HepG2 (cell line): ENCODE data around the gene TCF12. TPM values are rescaled to one million over a fixed set of nuclear protein-coding genes. Genes with fewer than 3 reads are reported as not detected.

Experiments
- DMTF1 ChIP-seq: sonication (generic); formaldehyde crosslinking; IDR thresholded peaks from 2 replicates; pipeline ENCODE4 v1.4.0; 2020; ENCODE audit warnings: mild to moderate bottlenecking, missing genetic modification reagents
- LCORL ChIP-seq, 2 experiments: fragments of 450-650 bp in 1 of 2; sonication (generic) in 1 of 2; formaldehyde crosslinking in 1 of 2; IDR thresholded peaks; 2 replicates each; pipeline versions ENCODE4 v1.5.0 to v1.6.1; 2017 to 2020; ENCODE audit warnings: antibody characterized with exemption in 1 of 2, missing genetic modification reagents in 1 of 2
- ZNF768 ChIP-seq: sonication (generic); formaldehyde crosslinking; IDR thresholded peaks from 2 replicates; pipeline ENCODE4 v1.4.0; 2020; ENCODE audit warnings: missing genetic modification reagents
- polyA plus RNA-seq, 8 experiments: library from polyadenylated mRNA; depleted of rRNA in 3 of 8; stranded (reverse) in 7 of 8; unstranded in 1 of 8; fragments of >200 nt; fragmentation: Illumina TruSeq in 4 of 8; extraction: Trizol in 4 of 8; gene quantifications; 2 replicates each; pipeline versions ENCODE4 v1.2.1 to v1.2.3, GENCODE V29; 2011 to 2016; ENCODE audit warnings: low read depth in 4 of 8, missing spikeins in 1 of 8, mixed read lengths in 1 of 8; ENCODE audit not compliant: insufficient read depth in 1 of 8
- total RNA-seq, 5 experiments: library from RNA; depleted of rRNA; stranded (reverse); fragments of >200 nt; fragmentation: Illumina TruSeq; extraction: Trizol; gene quantifications; 2 replicates each; pipeline ENCODE4 v1.2.3, GENCODE V29; 2016; ENCODE audit warnings: low read depth in 1 of 5
- TF ChIP-seq, protein P1 (sequence below): sonication (generic); formaldehyde crosslinking; IDR thresholded peaks from 2 replicates; pipeline ENCODE4 v1.4.0; 2020; ENCODE audit warnings: missing genetic modification reagents
- TF ChIP-seq, protein P2 (sequence below): sonication (generic); formaldehyde crosslinking; IDR thresholded peaks from 2 replicates; pipeline ENCODE4 v1.5.1; 2020; ENCODE audit warnings: mild to moderate bottlenecking, missing genetic modification reagents, borderline replicate concordance

TCF12 gene
- total and polyA plus RNA-seq, 2 of the 13 experiments (the other 11 are each of a cell fraction or from before 2014, with no cell fraction given) = 48.6 to 51.1 TPM

- no peak for TF ChIP-seq DMTF1 (CRISPR knock-in tag)
- TF ChIP-seq ZNF768 (CRISPR knock-in tag) = no peak
- TF ChIP-seq LCORL (IDR thresholded peaks at IDR 0.05) = no peak
- TF ChIP-seq LCORL (CRISPR knock-in tag; IDR thresholded peaks at IDR 0.05) = no peak
- TF ChIP-seq, protein P1, sequence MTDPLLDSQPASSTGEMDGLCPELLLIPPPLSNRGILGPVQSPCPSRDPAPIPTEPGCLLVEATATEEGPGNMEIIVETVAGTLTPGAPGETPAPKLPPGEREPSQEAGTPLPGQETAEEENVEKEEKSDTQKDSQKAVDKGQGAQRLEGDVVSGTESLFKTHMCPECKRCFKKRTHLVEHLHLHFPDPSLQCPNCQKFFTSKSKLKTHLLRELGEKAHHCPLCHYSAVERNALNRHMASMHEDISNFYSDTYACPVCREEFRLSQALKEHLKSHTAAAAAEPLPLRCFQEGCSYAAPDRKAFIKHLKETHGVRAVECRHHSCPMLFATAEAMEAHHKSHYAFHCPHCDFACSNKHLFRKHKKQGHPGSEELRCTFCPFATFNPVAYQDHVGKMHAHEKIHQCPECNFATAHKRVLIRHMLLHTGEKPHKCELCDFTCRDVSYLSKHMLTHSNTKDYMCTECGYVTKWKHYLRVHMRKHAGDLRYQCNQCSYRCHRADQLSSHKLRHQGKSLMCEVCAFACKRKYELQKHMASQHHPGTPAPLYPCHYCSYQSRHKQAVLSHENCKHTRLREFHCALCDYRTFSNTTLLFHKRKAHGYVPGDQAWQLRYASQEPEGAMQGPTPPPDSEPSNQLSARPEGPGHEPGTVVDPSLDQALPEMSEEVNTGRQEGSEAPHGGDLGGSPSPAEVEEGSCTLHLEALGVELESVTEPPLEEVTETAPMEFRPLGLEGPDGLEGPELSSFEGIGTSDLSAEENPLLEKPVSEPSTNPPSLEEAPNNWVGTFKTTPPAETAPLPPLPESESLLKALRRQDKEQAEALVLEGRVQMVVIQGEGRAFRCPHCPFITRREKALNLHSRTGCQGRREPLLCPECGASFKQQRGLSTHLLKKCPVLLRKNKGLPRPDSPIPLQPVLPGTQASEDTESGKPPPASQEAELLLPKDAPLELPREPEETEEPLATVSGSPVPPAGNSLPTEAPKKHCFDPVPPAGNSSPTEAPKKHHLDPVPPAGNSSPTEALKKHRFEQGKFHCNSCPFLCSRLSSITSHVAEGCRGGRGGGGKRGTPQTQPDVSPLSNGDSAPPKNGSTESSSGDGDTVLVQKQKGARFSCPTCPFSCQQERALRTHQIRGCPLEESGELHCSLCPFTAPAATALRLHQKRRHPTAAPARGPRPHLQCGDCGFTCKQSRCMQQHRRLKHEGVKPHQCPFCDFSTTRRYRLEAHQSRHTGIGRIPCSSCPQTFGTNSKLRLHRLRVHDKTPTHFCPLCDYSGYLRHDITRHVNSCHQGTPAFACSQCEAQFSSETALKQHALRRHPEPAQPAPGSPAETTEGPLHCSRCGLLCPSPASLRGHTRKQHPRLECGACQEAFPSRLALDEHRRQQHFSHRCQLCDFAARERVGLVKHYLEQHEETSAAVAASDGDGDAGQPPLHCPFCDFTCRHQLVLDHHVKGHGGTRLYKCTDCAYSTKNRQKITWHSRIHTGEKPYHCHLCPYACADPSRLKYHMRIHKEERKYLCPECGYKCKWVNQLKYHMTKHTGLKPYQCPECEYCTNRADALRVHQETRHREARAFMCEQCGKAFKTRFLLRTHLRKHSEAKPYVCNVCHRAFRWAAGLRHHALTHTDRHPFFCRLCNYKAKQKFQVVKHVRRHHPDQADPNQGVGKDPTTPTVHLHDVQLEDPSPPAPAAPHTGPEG (CRISPR knock-in tag) = no peak
- TF ChIP-seq, protein P2, sequence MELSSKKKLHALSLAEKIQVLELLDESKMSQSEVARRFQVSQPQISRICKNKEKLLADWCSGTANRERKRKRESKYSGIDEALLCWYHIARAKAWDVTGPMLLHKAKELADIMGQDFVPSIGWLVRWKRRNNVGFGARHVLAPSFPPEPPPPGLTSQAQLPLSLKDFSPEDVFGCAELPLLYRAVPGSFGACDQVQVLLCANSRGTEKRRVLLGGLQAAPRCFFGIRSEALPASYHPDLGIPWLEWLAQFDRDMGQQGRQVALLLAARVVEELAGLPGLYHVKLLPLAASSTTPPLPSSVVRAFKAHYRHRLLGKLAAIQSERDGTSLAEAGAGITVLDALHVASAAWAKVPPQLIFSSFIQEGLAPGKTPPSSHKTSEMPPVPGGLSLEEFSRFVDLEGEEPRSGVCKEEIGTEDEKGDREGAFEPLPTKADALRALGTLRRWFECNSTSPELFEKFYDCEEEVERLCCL (CRISPR knock-in tag) = no peak
Measured at GRCh38 chr15:56944485-56944884, 26.0 kb downstream of the TCF12 start (continued).
